HepG2 (cell line): Measurements from ENCODE around the gene COA3. TPM values are rescaled to one million over a fixed set of nuclear protein-coding genes. Genes with fewer than 3 reads are reported as not detected.
A peak's percentile ranks its signal among the peaks of the same experiment; 100 is the strongest.

ENCODE experiments used
- BHLHE40 ChIP-seq: IDR thresholded peaks from 2 replicates; pipeline ENCODE4 v1.6.1; 2011; ENCODE audit warnings: low read length, improper control_type of control experiment
- DZIP1 ChIP-seq: sonication (generic); formaldehyde crosslinking; IDR thresholded peaks from 2 replicates; pipeline ENCODE4 v1.5.0; 2020; ENCODE audit warnings: mild to moderate bottlenecking, missing genetic modification reagents
- FOXA3 ChIP-seq: IDR thresholded peaks from 2 replicates; pipeline ENCODE4 v1.6.1; 2016; ENCODE audit warnings: missing genetic modification reagents, missing compliant biosample characterization
- FOXJ3 ChIP-seq: sonication (generic); formaldehyde crosslinking; IDR thresholded peaks from 2 replicates; pipeline ENCODE4 v1.4.0; 2020; ENCODE audit warnings: missing genetic modification reagents, mild to moderate bottlenecking, borderline replicate concordance
- FOXP4 ChIP-seq: sonication (generic); formaldehyde crosslinking; IDR thresholded peaks from 2 replicates; pipeline ENCODE4 v1.4.0; 2020; ENCODE audit warnings: missing genetic modification reagents
- HDAC2 ChIP-seq: sonication (generic); formaldehyde crosslinking; IDR thresholded peaks from 2 replicates; pipeline ENCODE4 v1.4.0; 2020; ENCODE audit warnings: missing genetic modification reagents
- KDM6A ChIP-seq: IDR thresholded peaks from 2 replicates; pipeline ENCODE4 v1.6.1; 2016; ENCODE audit warnings: low read depth
- LCORL ChIP-seq, 2 experiments: fragments of 450-650 bp in 1 of 2; sonication (generic) in 1 of 2; formaldehyde crosslinking in 1 of 2; IDR thresholded peaks; 2 replicates each; pipeline versions ENCODE4 v1.5.0 to v1.6.1; 2017 to 2020; ENCODE audit warnings: antibody characterized with exemption in 1 of 2, missing genetic modification reagents in 1 of 2
- TIGD3 ChIP-seq: sonication (generic); formaldehyde crosslinking; IDR thresholded peaks from 2 replicates; pipeline ENCODE4 v1.5.1; 2020; ENCODE audit warnings: mild to moderate bottlenecking, missing genetic modification reagents, borderline replicate concordance
- ZNF10 ChIP-seq: sonication (generic); formaldehyde crosslinking; IDR thresholded peaks from 2 replicates; pipeline ENCODE4 v1.4.0; 2020; ENCODE audit warnings: mild to moderate bottlenecking, low read depth, missing genetic modification reagents, borderline replicate concordance
- polyA plus RNA-seq, 8 experiments: library from polyadenylated mRNA; depleted of rRNA in 3 of 8; stranded (reverse) in 7 of 8; unstranded in 1 of 8; fragments of >200 nt; fragmentation: Illumina TruSeq in 4 of 8; extraction: Trizol in 4 of 8; gene quantifications; 2 replicates each; pipeline versions ENCODE4 v1.2.1 to v1.2.3, GENCODE V29; 2011 to 2016; ENCODE audit warnings: low read depth in 4 of 8, missing spikeins in 1 of 8, mixed read lengths in 1 of 8; ENCODE audit not compliant: insufficient read depth in 1 of 8
- total RNA-seq, 5 experiments: library from RNA; depleted of rRNA; stranded (reverse); fragments of >200 nt; fragmentation: Illumina TruSeq; extraction: Trizol; gene quantifications; 2 replicates each; pipeline ENCODE4 v1.2.3, GENCODE V29; 2016; ENCODE audit warnings: low read depth in 1 of 5

COA3 gene
- total and polyA plus RNA-seq, 2 of the 13 experiments (the other 11 are each of a cell fraction or from before 2014, with no cell fraction given) = 133 to 202 TPM

- TF ChIP-seq DZIP1 (CRISPR knock-in tag) (no peak), HDAC2 (CRISPR knock-in tag) (peak; percentile 33; the same call in 1 of the 2 replicates), KDM6A (CRISPR knock-in tag) (peak; percentile 68), TIGD3 (0 out of 2 replicates have a peak, but pooled peaks have one; percentile 32), ZNF10 (CRISPR knock-in tag) (no peak), FOXP4 (CRISPR knock-in tag) (peak; percentile 53), LCORL (IDR thresholded peaks at IDR 0.05) (no peak), LCORL (CRISPR knock-in tag; IDR thresholded peaks at IDR 0.05) (peak; percentile 37; the same call in 1 of the 2 replicates), FOXJ3 (peak; percentile 59; the same call in 1 of the 2 replicates), BHLHE40 (no peak), FOXA3 (CRISPR knock-in tag) (peak; percentile 85)
Observed at GRCh38 chr17:42791948-42792347, 6.6 kb downstream of the COA3 start (continued).
